SK-N-MC (cell line): ENCODE results near the gene ACOX3.
"Not testable (repeated sequence)": the region's sequence is repeated elsewhere in the genome, so short reads cannot be mapped to it uniquely, and the experiment has no call there.

ENCODE experiments used
- DNase-seq: peaks from one replicate; pipeline ENCODE4 v3.0.0-alpha.2; 2011; ENCODE audit warnings: low read depth, low spot score
- H3K27ac ChIP-seq: fragments of 200-600 bp; sonication (generic); 2 replicates; pipeline ENCODE4 v1.5.1; 2016; ENCODE audit warnings: mixed run types
- H3K36me3 ChIP-seq: fragments of 200-600 bp; sonication (generic); 2 replicates; pipeline ENCODE4 v1.6.1; 2017; ENCODE audit warnings: antibody characterized with exemption, low read length, mixed read lengths; ENCODE audit not compliant: insufficient read depth
- H3K4me3 ChIP-seq: fragments of 200-600 bp; sonication (generic); 2 replicates; pipeline ENCODE4 v1.5.1; 2016
- H3K9ac ChIP-seq: fragments of 200-600 bp; sonication (generic); 2 replicates; pipeline ENCODE4 v1.8.0; 2017; ENCODE audit warnings: mixed run types, mixed read lengths; ENCODE audit not compliant: insufficient read length
- H3K9me3 ChIP-seq: fragments of 200-600 bp; sonication (generic); 2 replicates; pipeline ENCODE4 v1.6.1; 2017; ENCODE audit warnings: low read depth, mild to moderate bottlenecking, antibody characterized with exemption, low read length, moderate library complexity, mixed read lengths
- EZH2 ChIP-seq: fragments of 200-600 bp; sonication (generic); IDR thresholded peaks from one replicate; pipeline ENCODE4 v1.6.1; 2017; ENCODE audit warnings: antibody characterized with exemption
- FOXP2 ChIP-seq: optimal IDR thresholded peaks from 2 replicates; pipeline ENCODE3; 2011; ENCODE audit warnings: mild to moderate bottlenecking, moderate library complexity; ENCODE audit not compliant: insufficient read depth; ENCODE audit errors: extremely low read length, control extremely low read depth
- POLR2AphosphoS5 ChIP-seq: IDR thresholded peaks from 2 replicates; pipeline ENCODE4 v1.6.1; 2012; ENCODE audit warnings: mild to moderate bottlenecking, low read depth, low read length, borderline replicate concordance

Gene ACOX3

GRCh38 chr4:8353912-8354453 lies 86.5 kb downstream of the ACOX3 start:
- Histone ChIP-seq H3K36me3 (no peaks in the 10 kb centered on the region), H3K27ac (no peak overlapping the region), H3K4me3 (no peak overlapping the region), H3K9ac (no peak overlapping the region), H3K9me3 (no peaks in the 10 kb centered on the region)
- TF ChIP-seq FOXP2: no peak
- no peak for TF ChIP-seq EZH2
- no peak for TF ChIP-seq POLR2AphosphoS5
- DNase-seq: no peak

- no peaks in the 10 kb centered on the region for H3K36me3 ChIP-seq
- TF ChIP-seq POLR2AphosphoS5 (no peak), FOXP2 (no peak), EZH2 (no peak)
- no peak overlapping the region for H3K27ac ChIP-seq
- no peak for DNase-seq
- H3K9ac ChIP-seq: no peak overlapping the region
- no peak overlapping the region for H3K4me3 ChIP-seq
- no peaks in the 10 kb centered on the region for H3K9me3 ChIP-seq
These were observed 87.3 kb downstream of the ACOX3 start for GRCh38 chr4:8353158-8353669.

GRCh38 chr4:8352368-8353157 lies 88.0 kb downstream of the ACOX3 start:
- Histone ChIP-seq H3K9me3 (no peaks in the 10 kb centered on the region), H3K27ac (no peak overlapping the region), H3K4me3 (no peak overlapping the region), H3K36me3 (no peaks in the 10 kb centered on the region), H3K9ac (no peak overlapping the region)
- no peak for DNase-seq
- TF ChIP-seq FOXP2: no peak
- TF ChIP-seq EZH2: no peak
- TF ChIP-seq POLR2AphosphoS5: no peak

GRCh38 chr4:8351931-8352367 lies 88.6 kb downstream of the ACOX3 start:
- no peaks in the 10 kb centered on the region for H3K9me3 ChIP-seq
- H3K27ac ChIP-seq: no peak overlapping the region
- DNase-seq: no peak
- H3K9ac ChIP-seq: no peak overlapping the region
- no peak for TF ChIP-seq FOXP2
- TF ChIP-seq EZH2: no peak
- no peak for TF ChIP-seq POLR2AphosphoS5
- H3K36me3 ChIP-seq: no peaks in the 10 kb centered on the region
- no peak overlapping the region for H3K4me3 ChIP-seq

- no peak overlapping the region for H3K4me3 ChIP-seq
- TF ChIP-seq FOXP2: no peak
- TF ChIP-seq POLR2AphosphoS5: no peak
- TF ChIP-seq EZH2: no peak
- no peak for DNase-seq
- H3K27ac ChIP-seq: no peak overlapping the region
- no peaks in the 10 kb centered on the region for H3K9me3 ChIP-seq
- no peak overlapping the region for H3K9ac ChIP-seq
- H3K36me3 ChIP-seq: no peaks in the 10 kb centered on the region
These were observed 89.6 kb downstream of the ACOX3 start for GRCh38 chr4:8350841-8351461.

GRCh38 chr4:8350352-8350751 lies 90.2 kb downstream of the ACOX3 start:
- no peak overlapping the region for H3K9ac ChIP-seq
- DNase-seq: no peak
- H3K4me3 ChIP-seq: no peak overlapping the region
- no peak for TF ChIP-seq FOXP2
- TF ChIP-seq EZH2: no peak
- no peak for TF ChIP-seq POLR2AphosphoS5
- H3K9me3 ChIP-seq: no peaks in the 10 kb centered on the region
- no peak overlapping the region for H3K27ac ChIP-seq
- no peaks in the 10 kb centered on the region for H3K36me3 ChIP-seq

- TF ChIP-seq EZH2 (no peak), POLR2AphosphoS5 (no peak)
- H3K36me3 ChIP-seq: no peaks in the 10 kb centered on the region
- no peak overlapping the region for H3K27ac ChIP-seq
- no peak for DNase-seq
- no peak overlapping the region for H3K4me3 ChIP-seq
- H3K9me3 ChIP-seq: no peaks in the 10 kb centered on the region
- no peak overlapping the region for H3K9ac ChIP-seq
These were observed 90.8 kb downstream of the ACOX3 start for GRCh38 chr4:8349664-8350236.

GRCh38 chr4:8349236-8349635 lies 91.3 kb downstream of the ACOX3 start:
- DNase-seq, H3K9ac ChIP-seq, H3K36me3 ChIP-seq, H3K4me3 ChIP-seq, H3K27ac ChIP-seq, H3K9me3 ChIP-seq: not testable (repeated sequence)
